Lower leg skin (tissue), 3 donors: ENCODE measurements around the gene TRDN.
"Not testable (repeated sequence)": the region's sequence is repeated elsewhere in the genome, so short reads cannot be mapped to it uniquely, and the experiment has no call there.

Experiments used
- CTCF ChIP-seq, 3 donors: fragments of 450-650 bp; IDR thresholded peaks; one replicate each; pipeline ENCODE4 v1.5.1; 2016; ENCODE audit warnings: antibody characterized with exemption in 3 of 3, mild to moderate bottlenecking in 3 of 3, moderate library complexity in 2 of 3
- POLR2A ChIP-seq, 2 donors: fragments of 450-650 bp; IDR thresholded peaks; one replicate each; pipeline ENCODE4 v1.6.1; 2016 to 2017; ENCODE audit warnings: antibody characterized with exemption in 2 of 2, mild to moderate bottlenecking in 1 of 2, moderate library complexity in 1 of 2

- not testable (repeated sequence) for TF ChIP-seq CTCF, POLR2A (IDR thresholded peaks at IDR 0.05)
These were observed 322.3 kb downstream of the TRDN start for GRCh38 chr6:123314459-123314858.
